ENCODE measurements around the gene COA7. TPM values are rescaled to one million over a fixed set of nuclear protein-coding genes. Genes with fewer than 3 reads are reported as not detected.

The COA7 gene
- total RNA-seq, 1 experiment from 2014 or later = 43.7 TPM

GRCh38 chr1:52747450-52747849 is 49.3 kb upstream of the COA7 start:
- CTCF ChIA-PET = interaction anchor here (1.3 kb wide), 1 partner anchor 45 kb away, joined by 5 read pairs; no protein-coding TSS in a partner anchor
- no peaks in the 10 kb centered on the region for H3K36me3 Mint-ChIP-seq
- no peaks in the 10 kb centered on the region; the same call in 1 of the 2 replicates for H3K27me3 Mint-ChIP-seq (ENCODE audit: low read depth)
- TF ChIP-seq PRRX2 (CRISPR knock-in tag; IDR thresholded peaks at IDR 0.05) (no peak), E2F4 (CRISPR knock-in tag; IDR thresholded peaks at IDR 0.05; ENCODE audit: borderline replicate concordance, low read depth) (no peak), CBFB (CRISPR knock-in tag; IDR thresholded peaks at IDR 0.05; ENCODE audit: low read depth) (no peak), NR1H2 (CRISPR knock-in tag; IDR thresholded peaks at IDR 0.05) (no peak), ZNF423 (CRISPR knock-in tag; IDR thresholded peaks at IDR 0.05) (no peak), ZNF512 (CRISPR knock-in tag; IDR thresholded peaks at IDR 0.05; ENCODE audit: borderline replicate concordance) (no peak), TEAD4 (CRISPR knock-in tag; IDR thresholded peaks at IDR 0.05) (no peak), MAX (CRISPR knock-in tag; IDR thresholded peaks at IDR 0.05) (no peak), SP1 (CRISPR knock-in tag; conservative IDR thresholded peaks at IDR 0.05) (no peak), FOXP4 (CRISPR knock-in tag; IDR thresholded peaks at IDR 0.05) (no peak), FOXJ3 (CRISPR knock-in tag; IDR thresholded peaks at IDR 0.05; ENCODE audit: borderline replicate concordance) (no peak), NFE2L1 (CRISPR knock-in tag; IDR thresholded peaks at IDR 0.05) (no peak), E2F5 (CRISPR knock-in tag; IDR thresholded peaks at IDR 0.05) (no peak), ZNF416 (CRISPR knock-in tag; IDR thresholded peaks at IDR 0.05) (no peak), ZNF219 (CRISPR knock-in tag; IDR thresholded peaks at IDR 0.05; ENCODE audit: borderline replicate concordance) (no peak)
- H3K27ac Mint-ChIP-seq = peak overlapping the region; percentile 50
- DNase-seq (ENCODE audit: low spot score) (no peak), ATAC-seq (no peak)
- peaks cover 8% of the 10 kb centered on the region for H3K4me1 Mint-ChIP-seq
- H3K4me3 Mint-ChIP-seq = no peak overlapping the region
- POLR2A ChIA-PET = no interaction called here
- no peaks in the 10 kb centered on the region for H3K9me3 Mint-ChIP-seq

- DNase-seq (ENCODE audit: low spot score) (no peak), ATAC-seq (no peak)
- Mint-ChIP-seq H3K36me3 (peaks cover 12% of the 10 kb centered on the region), H3K4me1 (peaks cover 4% of the 10 kb centered on the region), H3K27ac (no peak overlapping the region), H3K4me3 (no peak overlapping the region), H3K27me3 (ENCODE audit: low read depth) (no peaks in the 10 kb centered on the region; the same call in 1 of the 2 replicates), H3K9me3 (peaks cover 11% of the 10 kb centered on the region)
- ChIA-PET CTCF (no interaction called here), POLR2A (interaction anchor here (0.6 kb wide), 1 partner anchor 30 kb away, joined by 3 read pairs; no protein-coding TSS in a partner anchor)
- no peak for TF ChIP-seq E2F5 (CRISPR knock-in tag; IDR thresholded peaks at IDR 0.05)
- TF ChIP-seq FOXP1 (CRISPR knock-in tag; IDR thresholded peaks at IDR 0.05; ENCODE audit: borderline replicate concordance) = no peak
- no peak for TF ChIP-seq NR1H2 (CRISPR knock-in tag; IDR thresholded peaks at IDR 0.05)
Observed at GRCh38 chr1:52746189-52746588, 48.0 kb upstream of the COA7 start.

GRCh38 chr1:52741259-52741658 is 43.1 kb upstream of the COA7 start:
- TF ChIP-seq E2F4 (CRISPR knock-in tag; IDR thresholded peaks at IDR 0.05; ENCODE audit: borderline replicate concordance, low read depth) (no peak), GABPB1 (CRISPR knock-in tag; IDR thresholded peaks at IDR 0.05) (no peak)
- H3K27ac Mint-ChIP-seq = no peak overlapping the region
- ATAC-seq (no peak), DNase-seq (ENCODE audit: low spot score) (no peak)
- peaks cover 11% of the 10 kb centered on the region for H3K9me3 Mint-ChIP-seq
- ChIA-PET CTCF (no interaction called here), POLR2A (no interaction called here)
- H3K27me3 Mint-ChIP-seq (ENCODE audit: low read depth) = no peaks in the 10 kb centered on the region; the same call in 1 of the 2 replicates
- peaks cover 12% of the 10 kb centered on the region for H3K36me3 Mint-ChIP-seq
- peaks cover 4% of the 10 kb centered on the region for H3K4me1 Mint-ChIP-seq
- no peak overlapping the region for H3K4me3 Mint-ChIP-seq
